KMS-11 (cell line): ENCODE measurements around the gene ANKRD10.

ENCODE experiments used
- H2AFZ ChIP-seq: fragments of 200-600 bp; sonication (generic); 2 replicates; pipeline ENCODE4 v1.6.1; 2016; ENCODE audit warnings: antibody characterized with exemption, mixed run types, low read depth
- H3K27ac ChIP-seq: fragments of 200-600 bp; sonication (generic); 2 replicates; pipeline ENCODE4 v1.6.1; 2016; ENCODE audit warnings: mild to moderate bottlenecking, mixed run types
- H3K27me3 ChIP-seq: fragments of 200-600 bp; sonication (generic); 2 replicates; pipeline ENCODE4 v1.6.1; 2017; ENCODE audit warnings: mild to moderate bottlenecking, low read depth, mixed run types, moderate library complexity; ENCODE audit not compliant: insufficient read depth
- H3K36me3 ChIP-seq: fragments of 200-600 bp; sonication (generic); 2 replicates; pipeline ENCODE4 v1.6.1; 2017; ENCODE audit warnings: mild to moderate bottlenecking, mixed run types; ENCODE audit not compliant: insufficient read depth
- H3K4me1 ChIP-seq: fragments of 200-600 bp; sonication (generic); 2 replicates; pipeline ENCODE4 v1.6.1; 2016; ENCODE audit warnings: mild to moderate bottlenecking, low read depth, mixed run types; ENCODE audit not compliant: poor library complexity, severe bottlenecking
- H3K4me2 ChIP-seq: fragments of 200-600 bp; sonication (generic); 2 replicates; pipeline ENCODE4 v1.7.0; 2016; ENCODE audit warnings: mild to moderate bottlenecking, mixed run types
- H3K4me3 ChIP-seq: fragments of 200-600 bp; sonication (generic); IDR thresholded peaks from 2 replicates; pipeline ENCODE4 v1.6.1; 2017; ENCODE audit warnings: low read depth, low read length, mixed read lengths; ENCODE audit not compliant: insufficient read depth
- H3K79me2 ChIP-seq: fragments of 200-600 bp; sonication (generic); 2 replicates; pipeline ENCODE4 v1.6.1; 2016; ENCODE audit warnings: low read depth, mixed run types; ENCODE audit not compliant: insufficient read depth
- H3K9ac ChIP-seq: fragments of 200-600 bp; sonication (generic); 2 replicates; pipeline ENCODE4 v1.6.1; 2016; ENCODE audit warnings: mild to moderate bottlenecking, mixed run types
- H4K20me1 ChIP-seq: fragments of 200-600 bp; sonication (generic); 2 replicates; pipeline ENCODE4 v1.6.1; 2016; ENCODE audit warnings: mild to moderate bottlenecking, mixed run types; ENCODE audit not compliant: insufficient read depth
- CTCF ChIP-seq: fragments of 200-600 bp; sonication (generic); conservative IDR thresholded peaks from 2 replicates; pipeline ENCODE4 v1.6.1; 2017; ENCODE audit warnings: low read depth, mild to moderate bottlenecking, antibody characterized with exemption, low read length, moderate library complexity, mixed read lengths

ANKRD10 gene

GRCh38 chr13:110855363-110855762 is 59.5 kb downstream of the ANKRD10 start:
- no peak overlapping the region for H3K9ac ChIP-seq
- no peak overlapping the region for H3K4me2 ChIP-seq
- no peaks in the 10 kb centered on the region for H4K20me1 ChIP-seq
- peaks cover 9% of the 10 kb centered on the region for H3K4me1 ChIP-seq
- TF ChIP-seq CTCF: no peak
- no peaks in the 10 kb centered on the region for H3K27me3 ChIP-seq
- no peaks in the 10 kb centered on the region for H3K79me2 ChIP-seq
- H3K36me3 ChIP-seq: no peaks in the 10 kb centered on the region
- no peak overlapping the region for H3K4me3 ChIP-seq
- no peak overlapping the region for H2AFZ ChIP-seq
- H3K27ac ChIP-seq: no peak overlapping the region

DNA sequence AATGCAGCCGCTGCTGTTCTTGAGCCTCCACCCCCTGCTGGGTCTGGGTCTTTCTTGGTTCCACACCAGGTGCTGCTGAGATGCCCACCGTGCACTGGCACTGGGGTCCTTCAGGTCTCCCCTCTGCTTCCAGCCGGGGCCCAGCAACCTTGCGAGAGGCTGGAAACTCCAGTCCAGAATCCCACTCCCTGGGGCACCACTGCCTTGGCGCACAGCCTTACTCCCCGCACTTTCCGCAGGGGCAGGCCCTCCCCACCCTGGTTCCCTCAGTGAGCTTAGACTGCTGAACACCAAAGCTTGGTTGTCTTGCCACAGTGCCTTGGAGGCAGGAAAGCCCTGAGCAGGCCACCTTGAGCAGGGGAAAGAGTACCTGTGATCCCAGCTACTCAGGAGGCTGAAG is 60.0 kb downstream of the ANKRD10 start:
- Histone ChIP-seq H3K4me2 (no peak overlapping the region), H2AFZ (no peak overlapping the region), H3K27me3 (no peaks in the 10 kb centered on the region)

GRCh38 chr13:110853235-110853721 is 61.6 kb downstream of the ANKRD10 start:
- H3K27ac ChIP-seq: no peak overlapping the region
- H3K27me3 ChIP-seq: no peaks in the 10 kb centered on the region
- TF ChIP-seq CTCF: no peak
- no peak overlapping the region for H3K4me3 ChIP-seq
- H4K20me1 ChIP-seq: no peaks in the 10 kb centered on the region
- no peak overlapping the region for H3K4me2 ChIP-seq
- H3K79me2 ChIP-seq: no peaks in the 10 kb centered on the region
- no peak overlapping the region for H2AFZ ChIP-seq
- H3K4me1 ChIP-seq: peaks cover 9% of the 10 kb centered on the region
- no peaks in the 10 kb centered on the region for H3K36me3 ChIP-seq
- H3K9ac ChIP-seq: no peak overlapping the region

More for the DNA sequence above, 60.0 kb downstream of the ANKRD10 start:
- H3K4me1 ChIP-seq: peaks cover 9% of the 10 kb centered on the region
- no peaks in the 10 kb centered on the region for H4K20me1 ChIP-seq
- no peaks in the 10 kb centered on the region for H3K79me2 ChIP-seq
- H3K4me3 ChIP-seq: no peak overlapping the region
- TF ChIP-seq CTCF: no peak
- H3K9ac ChIP-seq: no peak overlapping the region
- H3K36me3 ChIP-seq: no peaks in the 10 kb centered on the region
- no peak overlapping the region for H3K27ac ChIP-seq

- no peak overlapping the region for H3K4me3 ChIP-seq
- TF ChIP-seq CTCF: no peak
These were observed 64.0 kb downstream of the ANKRD10 start for GRCh38 chr13:110850840-110851239.

DNA sequence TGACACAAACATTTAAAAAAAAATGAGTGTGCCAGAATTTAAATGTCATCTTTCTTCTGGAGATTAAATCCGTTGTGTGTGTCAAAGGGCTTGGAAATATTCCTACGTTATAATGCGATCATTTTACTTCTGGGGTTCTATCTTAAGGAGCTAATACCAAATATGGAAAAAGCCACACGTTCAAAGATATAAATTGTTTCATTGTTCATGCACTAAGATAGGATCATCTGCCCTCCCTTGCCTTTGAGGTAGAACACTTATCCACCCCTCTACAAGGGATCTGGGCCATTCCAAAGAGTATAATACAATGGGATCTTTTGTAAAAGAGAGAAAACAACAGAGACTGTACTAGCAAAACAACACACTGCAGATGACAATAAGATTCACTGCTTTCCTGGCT is 64.9 kb downstream of the ANKRD10 start:
- H3K4me1 ChIP-seq: no peaks in the 10 kb centered on the region
- H3K4me3 ChIP-seq: no peak overlapping the region
- H2AFZ ChIP-seq: no peak overlapping the region
- H4K20me1 ChIP-seq: no peaks in the 10 kb centered on the region
- H3K27me3 ChIP-seq: no peaks in the 10 kb centered on the region
- H3K4me2 ChIP-seq: no peak overlapping the region
- no peaks in the 10 kb centered on the region for H3K79me2 ChIP-seq
- no peak overlapping the region for H3K9ac ChIP-seq
- H3K36me3 ChIP-seq: no peaks in the 10 kb centered on the region
- no peak for TF ChIP-seq CTCF
- H3K27ac ChIP-seq: no peak overlapping the region

More at GRCh38 chr13:110850840-110851239, 64.0 kb downstream of the ANKRD10 start:
- Histone ChIP-seq H2AFZ (no peak overlapping the region), H3K9ac (no peak overlapping the region), H3K4me2 (no peak overlapping the region), H3K27me3 (no peaks in the 10 kb centered on the region), H3K4me1 (no peaks in the 10 kb centered on the region), H3K79me2 (no peaks in the 10 kb centered on the region), H3K36me3 (no peaks in the 10 kb centered on the region), H3K27ac (no peak overlapping the region), H4K20me1 (no peaks in the 10 kb centered on the region)
